Panc1 (cell line): Measurements from ENCODE around the gene PHC2. TPM values are rescaled to one million over a fixed set of nuclear protein-coding genes. Genes with fewer than 3 reads are reported as not detected.

Source experiments
- ATAC-seq: fragments of 200-7000 bp; cut with Tn5 transposase; 2 replicates; pipeline ENCODE4 v1.9.1; 2020; ENCODE audit warnings: mild to moderate bottlenecking, moderate library complexity
- BruUV-seq: library from RNA; stranded (reverse); fragments of 400-500 nt; replicated peaks from 2 replicates; lab custom pipeline; 2021; lab: Mats Ljungman, UMichigan
- CTCF ChIA-PET: fragments of 300-600 bp; sonication (Branson Sonifier 250); formaldehyde crosslinking; loops from one replicate; lab custom pipeline; 2022; ENCODE audit warnings: antibody characterized with exemption; lab: Charles Lee
- POLR2A ChIA-PET: fragments of 300-600 bp; sonication (Branson Sonifier 250); formaldehyde crosslinking; loops from one replicate; lab custom pipeline; 2022; ENCODE audit warnings: antibody characterized with exemption; lab: Charles Lee
- DNase-seq: peaks from one replicate; pipeline ENCODE4 v3.0.0-alpha.2; 2010; ENCODE audit warnings: low read depth, low spot score
- H3K27ac ChIP-seq: 2 replicates; pipeline ENCODE4 v1.5.1; 2011; ENCODE audit warnings: mild to moderate bottlenecking, low read length, inconsistent platforms
- H3K27me3 ChIP-seq: fragments of 200-500 bp; sonication (Bioruptor generic); 2 replicates; pipeline ENCODE4 v1.6.0; 2014; ENCODE audit warnings: low read length, inconsistent platforms; ENCODE audit not compliant: control insufficient read depth, insufficient read depth
- H3K36me3 ChIP-seq: fragments of 200-500 bp; sonication (Bioruptor generic); 2 replicates; pipeline ENCODE4 v1.5.1; 2014; ENCODE audit warnings: inconsistent platforms, mild to moderate bottlenecking, low read length, moderate library complexity; ENCODE audit not compliant: control insufficient read depth, insufficient read depth
- H3K4me1 ChIP-seq: 2 replicates; pipeline ENCODE4 v1.5.1; 2011; ENCODE audit warnings: inconsistent platforms, mild to moderate bottlenecking, low read length, moderate library complexity; ENCODE audit not compliant: control insufficient read depth, insufficient read depth
- H3K4me3 ChIP-seq, 2 experiments: 2 replicates each; pipeline ENCODE4 v1.5.1; 2011 to 2012; ENCODE audit warnings: low read depth in 2 of 2, low read length in 2 of 2, mild to moderate bottlenecking in 2 of 2, inconsistent platforms in 1 of 2, moderate library complexity in 1 of 2
- H3K9me3 ChIP-seq: fragments of 200-500 bp; sonication (Bioruptor generic); 2 replicates; pipeline ENCODE4 v1.5.1; 2014; ENCODE audit warnings: low read depth, mild to moderate bottlenecking, inconsistent platforms, low read length, moderate library complexity; ENCODE audit not compliant: control insufficient read depth, insufficient read depth
- POLR2AphosphoS5 ChIP-seq: IDR thresholded peaks from 2 replicates; pipeline ENCODE4 v1.6.1; 2012; ENCODE audit warnings: mild to moderate bottlenecking, low read depth, low read length, moderate library complexity
- SIN3A ChIP-seq: IDR thresholded peaks from 2 replicates; pipeline ENCODE4 v1.6.1; 2012; ENCODE audit warnings: low read depth, mild to moderate bottlenecking, low read length, moderate library complexity, borderline replicate concordance; ENCODE audit not compliant: insufficient read depth
- TCF7L2 ChIP-seq: IDR thresholded peaks from 2 replicates; pipeline ENCODE4 v1.6.1; 2011; ENCODE audit warnings: mild to moderate bottlenecking, low read depth, low read length, inconsistent platforms
- in situ Hi-C: cut with HindIII; loops from 2 replicates; pipeline ENCODE4 v1.10.0; 2016; ENCODE audit warnings: low sequenced_read_pairs, low pct_unique_long_range_greater_than_20kb
- intact Hi-C: fragments of 100-400 bp; cut with micrococcal nuclease; formaldehyde crosslinking; loops from one replicate; pipeline ENCODE4 v1.10.0; 2022; ENCODE audit not compliant: unreplicated experiment
- total RNA-seq: library from RNA; stranded (reverse); gene quantifications from one replicate; pipeline ENCODE4 v1.2.1, GENCODE V29; 2021; ENCODE audit not compliant: unreplicated experiment
- TF ChIP-seq, protein P1 (sequence below), 2 experiments: IDR thresholded peaks; 2 replicates each; pipeline ENCODE4 v1.6.1; 2011 to 2012; ENCODE audit warnings: low read depth in 2 of 2, control low read depth in 1 of 2, low read length in 1 of 2, mild to moderate bottlenecking in 1 of 2, moderate library complexity in 1 of 2; ENCODE audit not compliant: insufficient read depth in 1 of 2
- TF ChIP-seq, protein P2 (sequence below): fragments of 450-650 bp; IDR thresholded peaks from 2 replicates; pipeline ENCODE4 v1.5.1; 2017; ENCODE audit warnings: mild to moderate bottlenecking

Gene PHC2
- total RNA-seq, 1 experiment from 2014 or later = 122 TPM

DNA sequence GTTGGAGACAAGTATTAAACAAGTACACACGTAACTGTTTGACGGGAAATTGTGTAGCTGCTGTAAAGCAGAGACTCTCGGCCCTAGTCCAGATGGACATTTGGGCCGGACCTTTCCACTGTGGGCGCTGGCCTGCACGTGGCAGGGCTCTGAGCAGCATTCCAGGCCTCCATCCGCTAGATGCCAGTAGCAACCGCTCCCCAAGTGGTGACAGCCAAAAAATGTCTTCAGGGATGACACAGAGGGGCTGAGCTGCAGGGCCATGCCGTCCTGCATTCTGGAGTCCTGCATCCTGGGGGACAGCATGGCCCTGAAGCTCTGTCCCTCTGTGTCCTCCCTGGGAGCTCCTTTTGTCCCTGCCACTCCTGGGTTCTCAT, 134.8 kb downstream of the PHC2 start:
- no peak for DNase-seq
- no peak for TF ChIP-seq SIN3A
- no peak for TF ChIP-seq POLR2AphosphoS5
- TF ChIP-seq, protein P1, sequence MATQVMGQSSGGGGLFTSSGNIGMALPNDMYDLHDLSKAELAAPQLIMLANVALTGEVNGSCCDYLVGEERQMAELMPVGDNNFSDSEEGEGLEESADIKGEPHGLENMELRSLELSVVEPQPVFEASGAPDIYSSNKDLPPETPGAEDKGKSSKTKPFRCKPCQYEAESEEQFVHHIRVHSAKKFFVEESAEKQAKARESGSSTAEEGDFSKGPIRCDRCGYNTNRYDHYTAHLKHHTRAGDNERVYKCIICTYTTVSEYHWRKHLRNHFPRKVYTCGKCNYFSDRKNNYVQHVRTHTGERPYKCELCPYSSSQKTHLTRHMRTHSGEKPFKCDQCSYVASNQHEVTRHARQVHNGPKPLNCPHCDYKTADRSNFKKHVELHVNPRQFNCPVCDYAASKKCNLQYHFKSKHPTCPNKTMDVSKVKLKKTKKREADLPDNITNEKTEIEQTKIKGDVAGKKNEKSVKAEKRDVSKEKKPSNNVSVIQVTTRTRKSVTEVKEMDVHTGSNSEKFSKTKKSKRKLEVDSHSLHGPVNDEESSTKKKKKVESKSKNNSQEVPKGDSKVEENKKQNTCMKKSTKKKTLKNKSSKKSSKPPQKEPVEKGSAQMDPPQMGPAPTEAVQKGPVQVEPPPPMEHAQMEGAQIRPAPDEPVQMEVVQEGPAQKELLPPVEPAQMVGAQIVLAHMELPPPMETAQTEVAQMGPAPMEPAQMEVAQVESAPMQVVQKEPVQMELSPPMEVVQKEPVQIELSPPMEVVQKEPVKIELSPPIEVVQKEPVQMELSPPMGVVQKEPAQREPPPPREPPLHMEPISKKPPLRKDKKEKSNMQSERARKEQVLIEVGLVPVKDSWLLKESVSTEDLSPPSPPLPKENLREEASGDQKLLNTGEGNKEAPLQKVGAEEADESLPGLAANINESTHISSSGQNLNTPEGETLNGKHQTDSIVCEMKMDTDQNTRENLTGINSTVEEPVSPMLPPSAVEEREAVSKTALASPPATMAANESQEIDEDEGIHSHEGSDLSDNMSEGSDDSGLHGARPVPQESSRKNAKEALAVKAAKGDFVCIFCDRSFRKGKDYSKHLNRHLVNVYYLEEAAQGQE (IDR thresholded peaks at IDR 0.05; ENCODE audit: insufficient read depth in 1 of 2, low read depth in 2 of 2, low read length in 1 of 2) = no peak
- TF ChIP-seq, protein P2, sequence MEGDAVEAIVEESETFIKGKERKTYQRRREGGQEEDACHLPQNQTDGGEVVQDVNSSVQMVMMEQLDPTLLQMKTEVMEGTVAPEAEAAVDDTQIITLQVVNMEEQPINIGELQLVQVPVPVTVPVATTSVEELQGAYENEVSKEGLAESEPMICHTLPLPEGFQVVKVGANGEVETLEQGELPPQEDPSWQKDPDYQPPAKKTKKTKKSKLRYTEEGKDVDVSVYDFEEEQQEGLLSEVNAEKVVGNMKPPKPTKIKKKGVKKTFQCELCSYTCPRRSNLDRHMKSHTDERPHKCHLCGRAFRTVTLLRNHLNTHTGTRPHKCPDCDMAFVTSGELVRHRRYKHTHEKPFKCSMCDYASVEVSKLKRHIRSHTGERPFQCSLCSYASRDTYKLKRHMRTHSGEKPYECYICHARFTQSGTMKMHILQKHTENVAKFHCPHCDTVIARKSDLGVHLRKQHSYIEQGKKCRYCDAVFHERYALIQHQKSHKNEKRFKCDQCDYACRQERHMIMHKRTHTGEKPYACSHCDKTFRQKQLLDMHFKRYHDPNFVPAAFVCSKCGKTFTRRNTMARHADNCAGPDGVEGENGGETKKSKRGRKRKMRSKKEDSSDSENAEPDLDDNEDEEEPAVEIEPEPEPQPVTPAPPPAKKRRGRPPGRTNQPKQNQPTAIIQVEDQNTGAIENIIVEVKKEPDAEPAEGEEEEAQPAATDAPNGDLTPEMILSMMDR = no peak
- TF ChIP-seq TCF7L2 = no peak
- intact Hi-C loops = loop anchor here (5.0 to 10.0 kb wide), 2 partner anchors 81 to 161 kb away; no protein-coding TSS in a partner anchor
- ATAC-seq = no peak
- CTCF ChIA-PET = interaction anchor here (0.5 to 1.7 kb wide), 13 partner anchors 25 to 317 kb away, joined by 3 to 20 read pairs (median 3); partner anchors contain the start of gene A3GALT2
- BruUV-seq = no TSS peak
- Histone ChIP-seq H3K4me3 (no peak overlapping the region), H3K27me3 (no peaks in the 10 kb centered on the region), H3K4me1 (0 out of 2 replicates have a peak, but pooled peaks cover 3% of the 10 kb centered on the region), H3K9me3 (no peaks in the 10 kb centered on the region), H3K27ac (no peak overlapping the region), H3K36me3 (no peaks in the 10 kb centered on the region)
- POLR2A ChIA-PET = no interaction called here
- in situ Hi-C loops = no loop called here

DNA sequence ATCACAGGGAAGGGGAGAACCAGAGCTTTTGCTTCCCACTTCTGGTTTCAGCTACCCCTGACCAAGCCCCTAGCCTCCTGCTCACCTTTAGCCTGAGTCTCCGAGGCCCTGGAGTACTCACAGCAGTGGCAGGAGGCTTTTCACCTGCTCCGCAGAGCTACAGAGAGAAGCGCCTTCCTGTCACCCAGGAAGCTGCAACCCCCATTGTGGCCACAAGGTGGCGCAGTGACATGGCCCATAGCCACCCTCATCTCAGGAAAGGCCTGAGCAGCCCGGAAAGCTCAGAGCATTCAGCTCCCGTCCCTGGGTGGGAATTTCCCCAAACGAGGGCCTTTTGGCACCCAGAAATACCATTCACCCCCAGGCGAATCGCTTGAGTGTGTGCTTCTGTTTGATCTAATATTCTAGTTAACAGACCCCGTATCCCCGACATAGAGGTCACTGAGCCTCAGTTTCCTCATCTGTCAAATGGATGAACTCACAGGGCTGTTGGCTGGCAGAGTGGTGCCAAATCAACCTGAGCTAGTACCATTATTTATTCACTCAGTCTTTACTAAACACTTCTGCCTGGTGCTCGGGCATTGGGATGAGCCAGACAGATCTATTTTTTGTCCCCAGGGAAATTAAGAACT, 135.3 kb downstream of the PHC2 start:
- intact Hi-C loops = loop anchor here (1.0 to 10.0 kb wide), 3 partner anchors 67 to 162 kb away; no protein-coding TSS in a partner anchor
- ATAC-seq (peak; percentile 94), DNase-seq (peak; percentile 81)
- Histone ChIP-seq H3K36me3 (no peaks in the 10 kb centered on the region), H3K4me3 (no peak overlapping the region), H3K9me3 (no peaks in the 10 kb centered on the region), H3K27ac (no peak overlapping the region), H3K27me3 (no peaks in the 10 kb centered on the region), H3K4me1 (0 out of 2 replicates have a peak, but pooled peaks cover 3% of the 10 kb centered on the region)
- in situ Hi-C loops = no loop called here
- BruUV-seq = no TSS peak
- CTCF ChIA-PET = interaction anchor here (0.5 to 1.7 kb wide), 16 partner anchors 20 to 317 kb away, joined by 3 to 20 read pairs (median 3); partner anchors contain the start of gene A3GALT2
- no peak for TF ChIP-seq TCF7L2
- TF ChIP-seq, protein P2 = peak; percentile 96
- TF ChIP-seq, protein P1 (IDR thresholded peaks at IDR 0.05; ENCODE audit: insufficient read depth in 1 of 2, low read depth in 2 of 2, low read length in 1 of 2) = no peak
- POLR2A ChIA-PET = no interaction called here
